Mucosa of rectum (tissue), 2 donors: ENCODE measurements around the gene ZNF674.
"Not testable (repeated sequence)": the region's sequence is repeated elsewhere in the genome, so short reads cannot be mapped to it uniquely, and the experiment has no call there.

Experiments used
- H3K27ac ChIP-seq, 2 donors: one replicate each; pipeline ENCODE4 v1.7.0; 2013; ENCODE audit warnings: inconsistent platforms in 2 of 2, low read depth in 2 of 2, low read length in 2 of 2
- H3K27me3 ChIP-seq, 2 donors: one replicate each; pipeline ENCODE4 v1.7.0; 2013; ENCODE audit warnings: low read length in 2 of 2; ENCODE audit not compliant: control insufficient read depth in 2 of 2, insufficient read depth in 2 of 2
- H3K36me3 ChIP-seq, 2 donors: one replicate each; pipeline ENCODE4 v1.7.0; 2013; ENCODE audit warnings: low read length in 2 of 2; ENCODE audit not compliant: control insufficient read depth in 2 of 2, insufficient read depth in 2 of 2
- H3K4me1 ChIP-seq, 2 donors: one replicate each; pipeline ENCODE4 v1.7.0; 2013; ENCODE audit warnings: low read length in 2 of 2, mild to moderate bottlenecking in 1 of 2; ENCODE audit not compliant: control insufficient read depth in 2 of 2, insufficient read depth in 2 of 2
- H3K4me3 ChIP-seq, 2 donors: one replicate each; pipeline ENCODE4 v1.7.0; 2013; ENCODE audit warnings: low read length in 2 of 2
- H3K9ac ChIP-seq, 2 donors: one replicate each; pipeline ENCODE4 v1.7.0; 2013; ENCODE audit warnings: low read length in 2 of 2, low read depth in 1 of 2, mild to moderate bottlenecking in 1 of 2
- H3K9me3 ChIP-seq, 2 donors: one replicate each; pipeline ENCODE4 v1.7.0; 2013; ENCODE audit warnings: low read length in 2 of 2; ENCODE audit not compliant: control insufficient read depth in 2 of 2
- donor health status: healthy.
- donor health status: Normal muscosa, but diverticular disease.

The ZNF674 gene

GRCh38 chrX:46485897-46486296 is 59.3 kb downstream of the ZNF674 start:
- Histone ChIP-seq H3K36me3 (no peaks in the 10 kb centered on the region), H3K9ac (no peak overlapping the region), H3K27ac (no peak overlapping the region), H3K4me3 (no peak overlapping the region), H3K27me3 (no peaks in the 10 kb centered on the region), H3K9me3 (no peaks in the 10 kb centered on the region), H3K4me1 (no peaks in the 10 kb centered on the region)

- H3K27me3 ChIP-seq, H3K27ac ChIP-seq, H3K4me3 ChIP-seq, H3K36me3 ChIP-seq, H3K9ac ChIP-seq, H3K4me1 ChIP-seq, H3K9me3 ChIP-seq: not testable (repeated sequence)
Observed at GRCh38 chrX:46478634-46479033, 66.6 kb downstream of the ZNF674 start.

DNA sequence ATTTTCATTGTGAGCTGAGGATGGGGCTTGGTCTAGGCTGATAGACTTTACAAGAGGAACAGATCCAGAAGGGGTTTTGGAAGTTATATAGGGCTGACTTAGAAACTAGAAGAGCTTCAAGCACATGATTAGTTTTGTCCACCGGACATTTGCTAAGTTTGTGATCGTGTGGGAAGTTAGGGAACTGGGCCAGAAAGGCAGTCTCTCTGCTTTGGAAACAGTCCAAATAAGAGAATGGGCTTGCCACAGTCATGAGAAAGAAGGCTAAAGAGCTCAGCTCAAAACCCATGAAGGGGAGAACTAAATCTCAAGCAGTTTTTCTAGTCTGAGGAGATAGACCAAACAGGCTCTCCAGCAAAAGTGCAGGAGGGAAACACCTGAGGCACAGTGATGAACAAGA is 67.8 kb downstream of the ZNF674 start:
- Histone ChIP-seq H3K9ac (no peak overlapping the region), H3K4me1 (no peaks in the 10 kb centered on the region), H3K27me3 (no peaks in the 10 kb centered on the region), H3K4me3 (no peak overlapping the region), H3K36me3 (peaks cover 0 to 4% of the 10 kb centered on the region in 2 donors), H3K27ac (no peak overlapping the region), H3K9me3 (no peaks in the 10 kb centered on the region)

DNA sequence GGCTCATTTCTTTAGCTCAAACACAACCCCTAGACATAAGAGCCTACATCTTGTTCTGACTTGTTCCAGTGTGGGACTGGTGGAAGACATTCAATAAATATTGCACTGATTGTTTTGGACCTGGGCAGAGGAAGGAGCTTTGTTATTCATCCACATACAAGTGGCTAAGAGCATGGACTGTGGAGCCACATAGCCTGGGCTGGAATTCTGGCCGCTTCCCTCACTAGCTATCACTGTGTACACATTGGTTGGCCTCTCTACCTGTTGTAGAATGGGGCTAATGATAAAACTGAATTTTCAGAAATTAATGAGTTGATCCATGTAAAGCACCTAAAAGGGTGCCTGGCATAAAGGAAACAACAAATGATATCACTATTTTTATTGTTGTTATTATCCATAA is 80.0 kb downstream of the ZNF674 start:
- no peak overlapping the region for H3K9ac ChIP-seq
- no peaks in the 10 kb centered on the region for H3K27me3 ChIP-seq
- H3K4me3 ChIP-seq: no peak overlapping the region
- H3K9me3 ChIP-seq: no peaks in the 10 kb centered on the region
- peaks cover 0 to 4% of the 10 kb centered on the region in 2 donors for H3K36me3 ChIP-seq
- H3K27ac ChIP-seq: no peak overlapping the region
- H3K4me1 ChIP-seq: no peaks in the 10 kb centered on the region

DNA sequence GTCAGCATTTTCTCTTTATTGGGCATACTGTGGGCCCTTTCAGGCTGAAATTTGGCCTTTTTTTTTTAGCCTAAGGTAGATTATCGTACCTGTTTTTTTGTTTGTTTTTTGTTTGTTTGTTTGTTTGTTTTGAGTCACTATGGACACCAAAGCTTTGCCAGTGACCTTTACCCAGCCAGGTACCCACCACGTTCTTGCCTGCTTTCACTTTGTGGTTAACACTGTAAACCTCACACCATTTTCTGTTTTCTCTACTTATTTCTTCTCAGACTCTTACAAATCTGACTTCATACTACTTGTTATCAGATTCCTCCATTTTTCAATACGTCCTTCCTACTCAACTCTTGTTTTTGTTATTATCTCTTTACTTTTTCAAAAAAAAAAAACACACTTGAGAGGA is 81.5 kb downstream of the ZNF674 start:
- H3K27ac ChIP-seq: no peak overlapping the region
- H3K9ac ChIP-seq: no peak overlapping the region
- peaks cover 0 to 4% of the 10 kb centered on the region in 2 donors for H3K36me3 ChIP-seq
- no peaks in the 10 kb centered on the region for H3K4me1 ChIP-seq
- no peak overlapping the region for H3K4me3 ChIP-seq
- H3K27me3 ChIP-seq: no peaks in the 10 kb centered on the region
- no peaks in the 10 kb centered on the region for H3K9me3 ChIP-seq

GRCh38 chrX:46461660-46462191 is 83.5 kb downstream of the ZNF674 start:
- Histone ChIP-seq H3K27me3 (no peaks in the 10 kb centered on the region), H3K36me3 (peaks cover under 1 to 4% of the 10 kb centered on the region in 2 donors), H3K27ac (no peak overlapping the region), H3K4me1 (no peaks in the 10 kb centered on the region), H3K9me3 (no peaks in the 10 kb centered on the region), H3K4me3 (no peak overlapping the region), H3K9ac (no peak overlapping the region)

- H3K4me1 ChIP-seq, H3K27me3 ChIP-seq, H3K9me3 ChIP-seq, H3K4me3 ChIP-seq, H3K36me3 ChIP-seq, H3K9ac ChIP-seq, H3K27ac ChIP-seq: not testable (repeated sequence)
Observed at GRCh38 chrX:46460801-46461659, 84.2 kb downstream of the ZNF674 start.

DNA sequence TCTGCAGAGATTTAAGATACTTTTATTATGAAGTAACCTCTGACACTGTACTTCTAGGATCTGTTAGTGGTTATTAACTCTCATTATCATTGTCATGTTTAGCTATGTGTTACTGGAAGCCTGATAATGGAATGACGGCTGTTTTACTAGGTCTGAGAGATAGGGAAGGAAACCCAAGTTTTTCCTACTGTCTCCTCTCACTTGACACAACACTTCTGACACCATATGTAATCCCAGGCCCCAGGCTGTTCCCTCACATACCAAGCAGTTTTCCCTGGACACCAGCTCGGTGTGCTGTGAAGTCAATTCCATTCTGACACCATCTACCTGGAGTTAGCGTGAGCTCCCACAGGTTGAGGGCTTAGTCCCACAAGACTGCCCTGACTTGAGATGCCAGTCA is 85.6 kb downstream of the ZNF674 start:
- H3K4me1 ChIP-seq: no peaks in the 10 kb centered on the region
- no peak overlapping the region for H3K4me3 ChIP-seq
- H3K27ac ChIP-seq: no peak overlapping the region
- H3K9ac ChIP-seq: no peak overlapping the region
- H3K36me3 ChIP-seq: peaks cover 4% of the 10 kb centered on the region in 2 donors
- no peaks in the 10 kb centered on the region for H3K27me3 ChIP-seq
- no peaks in the 10 kb centered on the region for H3K9me3 ChIP-seq

GRCh38 chrX:46456125-46456922 is 88.9 kb downstream of the ZNF674 start:
- Histone ChIP-seq H3K9ac (no peak overlapping the region), H3K27me3 (peaks cover 0 to under 1% of the 10 kb centered on the region in 2 donors), H3K4me3 (no peak overlapping the region), H3K36me3 (peaks cover 3 to 4% of the 10 kb centered on the region in 2 donors), H3K9me3 (no peaks in the 10 kb centered on the region), H3K27ac (no peak overlapping the region), H3K4me1 (no peaks in the 10 kb centered on the region)
